Fibroblast of lung (primary cell): ENCODE data around the gene FILIP1L. TPM values are rescaled to one million over a fixed set of nuclear protein-coding genes. Genes with fewer than 3 reads are reported as not detected.

Experiments used
- DNase-seq, 2 donors: peaks; one replicate each; pipeline versions ENCODE4 v3.0.0 to v3.0.0-alpha.2; 2010; ENCODE audit warnings: low read depth in 2 of 2
- H2AFZ ChIP-seq: 2 replicates; pipeline ENCODE4 v1.5.1; 2012; ENCODE audit warnings: low read length, control low read depth, inconsistent platforms
- H3K27ac ChIP-seq: 2 replicates; pipeline ENCODE4 v1.5.1; 2011; ENCODE audit warnings: low read length, control low read depth; ENCODE audit not compliant: insufficient read depth
- H3K27me3 ChIP-seq: 2 replicates; pipeline ENCODE4 v1.5.1; 2011; ENCODE audit warnings: mild to moderate bottlenecking, low read length; ENCODE audit not compliant: control insufficient read depth, insufficient read depth
- H3K36me3 ChIP-seq: 2 replicates; pipeline ENCODE4 v1.5.1; 2011; ENCODE audit warnings: low read length; ENCODE audit not compliant: control insufficient read depth, insufficient read depth
- H3K4me1 ChIP-seq: 2 replicates; pipeline ENCODE4 v1.5.1; 2011; ENCODE audit warnings: low read length; ENCODE audit not compliant: control insufficient read depth, insufficient read depth; ENCODE audit errors: extremely low read depth
- H3K4me2 ChIP-seq: 2 replicates; pipeline ENCODE4 v1.5.1; 2011; ENCODE audit warnings: low read length, control low read depth; ENCODE audit not compliant: insufficient read depth; ENCODE audit errors: extremely low read depth
- H3K4me3 ChIP-seq, 4 experiments: fragments of 200-600 bp in 1 of 4; sonication (generic) in 1 of 4; replicated peaks in 1 of 4; 2 replicates each; pipeline ENCODE4 v1.5.1; 2011 to 2016; ENCODE audit warnings: low read length in 4 of 4, low read depth in 3 of 4, mild to moderate bottlenecking in 3 of 4, control low read depth in 2 of 4, inconsistent platforms in 1 of 4, mixed read lengths in 1 of 4; ENCODE audit not compliant: insufficient read depth in 1 of 4; ENCODE audit errors: control extremely low read depth in 1 of 4
- H3K79me2 ChIP-seq: 2 replicates; pipeline ENCODE4 v1.5.1; 2012; ENCODE audit warnings: mild to moderate bottlenecking, low read length, inconsistent platforms; ENCODE audit not compliant: control insufficient read depth, insufficient read depth
- H3K9ac ChIP-seq: 2 replicates; pipeline ENCODE4 v1.5.1; 2011; ENCODE audit warnings: mild to moderate bottlenecking, low read length, control low read depth; ENCODE audit not compliant: insufficient read depth
- H3K9me3 ChIP-seq: 2 replicates; pipeline ENCODE4 v1.5.1; 2012; ENCODE audit warnings: low read depth, low read length; ENCODE audit not compliant: control insufficient read depth, insufficient read depth
- H4K20me1 ChIP-seq: 2 replicates; pipeline ENCODE4 v1.5.1; 2011; ENCODE audit warnings: low read length; ENCODE audit not compliant: control insufficient read depth, insufficient read depth; ENCODE audit errors: extremely low read depth
- CTCF ChIP-seq, 2 donors: IDR thresholded peaks in 1 of 2; conservative IDR thresholded peaks in 1 of 2; 1 replicate in 1 of 2; 2 replicates in 1 of 2; pipeline ENCODE4 v1.5.1; 2011 to 2012; ENCODE audit warnings: low read length in 2 of 2, control low read depth in 1 of 2, inconsistent platforms in 1 of 2, low read depth in 1 of 2, mild to moderate bottlenecking in 1 of 2
- EZH2 ChIP-seq: IDR thresholded peaks from 2 replicates; pipeline ENCODE4 v1.5.1; 2012; ENCODE audit warnings: low read length, control low read depth, mild to moderate bottlenecking; ENCODE audit errors: missing control alignments
- polyA plus RNA-seq, 2 donors: library from polyadenylated mRNA; depleted of rRNA in 1 of 2; stranded (reverse) in 1 of 2; unstranded in 1 of 2; fragments of >200 nt; gene quantifications; 2 replicates each; pipeline ENCODE4 v1.2.1, GENCODE V29; 2011 to 2012; ENCODE audit warnings: missing spikeins in 1 of 2
- total RNA-seq: library from RNA; depleted of rRNA; stranded (reverse); fragments of >200 nt; gene quantifications from 2 replicates; pipeline ENCODE4 v1.2.1, GENCODE V29; 2014

FILIP1L gene
- total and polyA plus RNA-seq, 2 donors (not counting 1 experiment from before 2014, with no cell fraction given) = 92.8 to 126 TPM

- Histone ChIP-seq H3K9me3 (no peaks in the 10 kb centered on the region), H3K36me3 (no peaks in the 10 kb centered on the region), H3K27ac (no peak overlapping the region), H3K4me1 (peaks cover 2% of the 10 kb centered on the region), H2AFZ (no peak overlapping the region), H3K9ac (no peak overlapping the region), H3K4me3 (no peak overlapping the region), H4K20me1 (no peaks in the 10 kb centered on the region), H3K27me3 (no peaks in the 10 kb centered on the region), H3K4me2 (no peak overlapping the region), H3K79me2 (no peaks in the 10 kb centered on the region)
- TF ChIP-seq CTCF (conservative IDR thresholded peaks at IDR 0.05 in 1 of 2, IDR thresholded peaks at IDR 0.05 in 1 of 2; ENCODE audit: low read depth in 1 of 2, low read length in 2 of 2) (no peak), EZH2 (no peak)
- DNase-seq = peak; percentile 83 to 94
Observed at GRCh38 chr3:99962703-99963102, 151.6 kb downstream of the FILIP1L start.

- DNase-seq = no peak
- Histone ChIP-seq H3K27ac (no peak overlapping the region), H3K27me3 (no peaks in the 10 kb centered on the region)
Observed at GRCh38 chr3:99961756-99962515, 152.4 kb downstream of the FILIP1L start.

GRCh38 chr3:99960941-99961340 is 153.4 kb downstream of the FILIP1L start:
- Histone ChIP-seq H4K20me1 (no peaks in the 10 kb centered on the region), H2AFZ (no peak overlapping the region), H3K36me3 (no peaks in the 10 kb centered on the region), H3K27me3 (no peaks in the 10 kb centered on the region), H3K27ac (no peak overlapping the region), H3K4me1 (peaks cover 2% of the 10 kb centered on the region), H3K4me2 (peak overlapping the region; percentile 71), H3K9me3 (no peaks in the 10 kb centered on the region), H3K79me2 (no peaks in the 10 kb centered on the region), H3K9ac (no peak overlapping the region), H3K4me3 (peak overlapping the region in 2 of 4 experiments; percentile 4 to 13)
- TF ChIP-seq CTCF (conservative IDR thresholded peaks at IDR 0.05 in 1 of 2, IDR thresholded peaks at IDR 0.05 in 1 of 2; ENCODE audit: low read depth in 1 of 2, low read length in 2 of 2) (no peak), EZH2 (no peak)
- DNase-seq = peak in 1 of 2 donors; percentile 39

More at GRCh38 chr3:99961756-99962515, 152.4 kb downstream of the FILIP1L start:
- Histone ChIP-seq H3K4me3 (no peak overlapping the region), H3K4me2 (no peak overlapping the region), H3K4me1 (peaks cover 2% of the 10 kb centered on the region), H4K20me1 (no peaks in the 10 kb centered on the region), H3K9ac (no peak overlapping the region), H3K79me2 (no peaks in the 10 kb centered on the region), H3K9me3 (no peaks in the 10 kb centered on the region), H2AFZ (no peak overlapping the region), H3K36me3 (no peaks in the 10 kb centered on the region)
- TF ChIP-seq EZH2 = no peak
- no peak for TF ChIP-seq CTCF (conservative IDR thresholded peaks at IDR 0.05 in 1 of 2, IDR thresholded peaks at IDR 0.05 in 1 of 2; ENCODE audit: low read depth in 1 of 2, low read length in 2 of 2)
